GM18517 (cell line): ENCODE measurements around the gene CD69.
"Not testable (repeated sequence)": the region's sequence is repeated elsewhere in the genome, so short reads cannot be mapped to it uniquely, and the experiment has no call there.

Experiments used
- ATAC-seq: cut with Tn5 transposase; IDR thresholded peaks from one replicate; pipeline ENCODE4 v1.9.1; 2021; ENCODE audit warnings: mild to moderate bottlenecking, moderate library complexity; ENCODE audit not compliant: unreplicated experiment

The CD69 gene

DNA sequence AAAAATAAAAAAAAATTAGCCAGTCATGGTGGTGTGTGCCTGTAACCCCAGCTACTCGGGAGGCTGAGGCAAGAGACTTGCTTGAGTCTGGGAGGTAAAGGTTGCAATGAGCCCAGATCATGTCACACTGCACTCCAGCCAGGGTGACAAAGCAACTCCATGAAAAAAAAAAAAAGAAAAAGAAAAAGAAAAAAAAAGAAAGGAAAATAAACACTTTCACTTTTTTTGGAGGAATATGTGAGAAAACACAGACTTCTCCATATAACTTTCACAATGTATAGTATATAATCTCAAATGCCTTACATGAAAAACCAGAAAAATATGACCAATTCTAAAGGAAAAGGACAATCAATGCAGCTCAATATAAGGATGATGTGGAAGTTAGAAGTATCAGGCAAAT, 36.7 kb downstream of the CD69 start:
- ATAC-seq, result no peak

DNA sequence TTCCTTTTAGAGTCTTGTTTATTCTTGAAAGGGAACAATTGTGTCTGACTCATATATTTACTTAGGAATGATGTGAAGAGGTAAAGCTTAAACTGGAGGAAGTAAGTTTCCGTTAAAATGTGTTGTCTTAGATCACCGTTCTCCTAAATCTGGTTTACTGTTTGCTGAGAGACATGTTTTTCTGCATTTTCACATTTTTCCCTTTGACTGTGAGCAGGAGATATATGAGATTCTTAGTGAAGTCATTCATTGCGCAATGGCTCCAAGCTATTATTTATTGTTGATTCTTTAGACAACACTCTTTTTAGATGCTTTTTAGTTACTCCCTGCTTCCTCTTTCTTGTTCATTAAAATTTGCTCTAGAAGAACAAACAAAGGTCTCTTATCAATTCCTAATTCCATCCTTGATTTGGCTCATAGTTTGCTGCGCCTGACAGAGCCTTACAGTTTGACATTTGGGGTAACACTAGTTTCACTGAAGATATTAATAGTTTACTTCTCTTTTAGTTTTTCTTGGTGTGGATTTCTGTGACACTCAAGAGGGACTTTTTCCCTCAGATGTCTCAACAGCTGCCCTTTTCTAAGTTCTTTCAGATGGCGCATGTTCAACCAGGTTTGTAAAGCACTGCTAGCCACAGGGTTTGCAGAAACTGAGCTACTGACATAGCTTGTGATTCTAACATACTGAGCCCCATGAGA, 39.2 kb downstream of the CD69 start:
- peak; percentile 61 for ATAC-seq

DNA sequence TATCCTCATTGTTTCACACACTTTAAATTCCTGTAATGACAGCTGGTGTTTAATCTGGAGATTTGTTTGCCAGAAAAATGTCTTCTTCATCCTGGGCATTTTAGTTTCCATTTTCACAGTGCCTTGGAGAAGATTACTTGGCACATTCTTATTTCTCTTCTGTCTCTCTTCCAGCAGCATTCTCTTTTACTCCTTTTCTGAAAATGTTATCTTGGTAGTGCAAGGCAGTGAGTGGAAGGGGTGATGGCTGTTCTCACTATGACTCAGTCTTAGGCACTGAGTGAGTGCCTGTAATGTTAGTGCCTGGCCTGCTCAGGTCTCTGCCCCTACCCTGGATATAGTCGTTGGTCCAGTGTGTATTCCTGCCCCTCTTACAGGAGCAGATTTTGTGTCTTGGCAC, 40.9 kb downstream of the CD69 start:
- ATAC-seq, result no peak

DNA sequence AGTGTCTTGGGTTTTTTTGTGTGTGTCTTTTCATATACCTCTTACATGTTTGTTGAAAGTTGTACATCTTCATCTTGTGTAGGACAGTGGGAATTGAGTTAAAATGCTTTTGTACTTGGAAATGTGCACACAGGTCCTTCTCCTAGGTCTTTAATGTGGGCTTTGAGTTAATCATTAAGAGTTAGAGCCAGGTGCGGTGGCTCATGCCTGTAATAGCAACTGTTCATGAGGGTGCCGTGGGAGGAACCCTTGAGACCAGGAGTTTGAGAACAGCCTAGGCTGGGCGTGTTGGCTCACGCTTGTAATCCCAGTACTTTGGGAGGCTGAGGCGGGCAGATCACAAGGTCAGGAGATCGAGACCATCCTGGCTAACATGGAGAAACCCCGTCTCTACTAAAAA, 41.7 kb downstream of the CD69 start:
- no peak for ATAC-seq

DNA sequence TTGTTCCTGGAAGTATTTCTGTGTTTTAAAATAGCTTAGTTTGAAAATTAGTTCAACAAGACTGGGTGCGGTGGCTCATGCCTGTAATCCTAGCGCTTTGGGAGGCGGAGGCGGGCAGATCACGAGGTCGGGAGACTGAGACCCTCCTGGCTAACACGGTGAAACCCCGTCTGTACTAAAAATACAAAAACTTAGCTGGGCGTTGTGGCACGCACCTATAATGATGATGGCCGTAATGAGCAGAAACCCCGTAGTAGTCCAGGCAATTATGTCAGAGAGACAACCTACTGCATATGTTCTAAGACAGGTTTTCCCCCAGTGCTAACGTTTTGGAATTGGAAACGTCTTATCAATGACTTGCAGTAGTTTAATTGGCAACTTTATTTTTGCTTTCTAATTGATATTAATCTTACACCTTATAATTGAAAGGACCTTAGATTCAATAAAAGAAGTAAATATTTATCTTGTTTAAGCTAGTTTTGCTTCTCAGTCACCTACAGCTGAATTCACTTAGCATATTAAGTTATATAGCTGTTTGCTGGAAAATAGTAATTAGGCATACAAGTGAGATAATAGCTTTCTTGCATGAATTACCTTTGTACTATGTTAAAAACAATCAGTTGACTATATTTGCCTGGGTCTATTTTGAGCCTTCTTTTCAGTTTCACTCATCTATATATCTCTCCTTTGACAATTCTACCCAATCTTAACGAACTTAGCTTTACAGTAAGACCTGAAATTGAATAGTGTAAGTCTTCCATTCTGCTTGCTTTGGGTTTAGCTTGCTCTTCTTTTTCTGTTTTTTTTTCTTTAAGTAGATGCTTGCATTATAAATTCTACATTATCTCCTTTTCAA, 43.4 kb downstream of the CD69 start:
- ATAC-seq, result no peak

DNA sequence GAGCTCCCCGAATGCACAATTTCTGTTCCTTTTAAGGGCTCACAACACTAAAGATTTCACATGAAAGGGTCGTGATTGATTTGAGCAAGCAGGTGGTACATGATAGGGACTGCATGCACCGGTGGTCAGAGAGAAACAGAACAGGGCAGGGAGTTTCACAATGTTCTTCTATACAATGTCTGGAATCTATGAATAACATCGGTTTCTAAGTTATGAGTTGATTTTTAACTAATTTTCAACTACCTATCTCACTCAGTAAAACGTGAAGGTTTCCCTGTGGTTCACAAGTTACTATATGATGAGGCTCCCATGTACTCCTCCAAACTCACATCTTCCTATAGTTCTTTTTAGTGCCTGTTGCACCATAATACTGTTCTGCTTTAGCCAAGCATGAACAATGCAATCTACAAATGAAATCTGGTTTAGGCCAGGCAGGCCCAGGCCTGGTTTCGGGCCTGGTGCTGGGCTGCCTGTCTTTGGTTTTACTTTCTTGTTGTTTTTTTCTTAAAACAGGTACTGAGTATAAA, 47.6 kb downstream of the CD69 start:
- peak; percentile 74 for ATAC-seq

DNA sequence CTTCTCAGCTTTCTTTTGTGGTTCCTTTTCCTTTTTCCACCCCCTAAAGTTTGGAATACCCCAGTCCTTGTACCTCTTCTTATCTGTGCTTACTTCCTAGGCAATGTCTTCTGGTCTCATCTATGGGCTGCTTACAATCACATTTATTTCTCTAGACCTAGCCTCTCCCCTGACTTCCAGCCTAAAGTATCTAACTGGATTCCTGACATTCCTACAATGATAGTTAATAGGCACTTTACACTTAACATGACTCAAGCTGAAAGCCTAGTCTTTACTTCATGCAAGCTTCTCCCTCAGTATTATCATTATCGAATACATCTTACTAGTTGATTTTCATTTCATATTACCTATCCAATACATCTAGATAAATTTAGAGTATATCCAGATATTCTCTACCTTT, 49.0 kb downstream of the CD69 start:
- no peak for ATAC-seq

DNA sequence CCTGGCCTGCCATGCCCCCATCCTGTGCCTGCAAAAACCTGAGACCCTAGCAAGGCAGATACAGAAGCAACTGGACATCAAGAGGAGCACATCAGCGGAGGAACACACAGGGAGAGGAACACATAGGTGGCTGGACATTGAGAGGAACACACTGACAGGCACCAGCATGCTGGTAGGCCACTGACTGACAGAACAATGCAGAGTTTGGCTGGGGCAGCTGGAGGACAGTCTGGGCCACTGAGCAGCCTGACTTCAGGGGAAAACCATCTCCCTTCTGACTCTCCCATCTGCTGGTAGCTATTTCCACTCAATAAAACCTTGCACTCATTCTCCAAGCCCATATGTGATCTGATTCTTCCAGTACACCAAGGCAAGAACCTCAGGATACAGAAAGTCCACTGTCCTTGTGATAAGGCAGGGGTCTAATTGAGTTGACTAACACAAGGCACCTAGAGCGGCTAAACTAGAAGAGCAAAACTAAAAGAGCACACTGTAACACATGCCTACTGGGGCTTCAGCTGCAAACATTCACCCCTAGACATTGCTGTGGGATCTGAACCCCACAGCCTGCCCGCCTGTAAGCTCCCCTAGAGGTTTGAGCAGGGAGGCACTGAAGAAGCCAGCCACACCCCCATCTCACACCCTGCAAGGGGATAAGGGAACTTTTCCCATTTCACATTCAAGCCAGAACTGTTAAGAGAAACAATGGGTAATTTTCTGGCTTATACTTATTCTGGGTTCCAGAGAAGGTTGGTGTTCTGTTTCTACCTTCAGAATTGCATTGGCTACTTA, 49.9 kb downstream of the CD69 start:
- no peak for ATAC-seq

DNA sequence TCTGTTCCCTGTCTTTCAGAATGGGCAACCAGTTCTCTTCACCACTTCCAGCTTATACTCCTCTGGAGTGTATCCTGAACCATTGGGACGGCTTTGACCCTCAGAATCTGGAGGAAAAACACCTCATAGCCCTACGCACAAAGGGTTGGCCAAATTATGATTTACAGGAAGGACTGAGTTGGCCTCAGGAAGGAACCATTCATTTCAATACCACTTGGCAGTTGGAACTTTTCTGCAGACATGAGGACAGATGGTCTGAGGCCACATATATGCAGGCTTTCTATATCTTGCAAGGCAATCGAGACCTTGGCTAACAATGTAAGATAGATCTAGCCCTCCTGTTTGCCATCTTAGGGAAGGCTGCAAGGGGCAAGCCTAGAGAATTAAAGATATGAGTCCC, 51.8 kb downstream of the CD69 start:
- ATAC-seq, result no peak

DNA sequence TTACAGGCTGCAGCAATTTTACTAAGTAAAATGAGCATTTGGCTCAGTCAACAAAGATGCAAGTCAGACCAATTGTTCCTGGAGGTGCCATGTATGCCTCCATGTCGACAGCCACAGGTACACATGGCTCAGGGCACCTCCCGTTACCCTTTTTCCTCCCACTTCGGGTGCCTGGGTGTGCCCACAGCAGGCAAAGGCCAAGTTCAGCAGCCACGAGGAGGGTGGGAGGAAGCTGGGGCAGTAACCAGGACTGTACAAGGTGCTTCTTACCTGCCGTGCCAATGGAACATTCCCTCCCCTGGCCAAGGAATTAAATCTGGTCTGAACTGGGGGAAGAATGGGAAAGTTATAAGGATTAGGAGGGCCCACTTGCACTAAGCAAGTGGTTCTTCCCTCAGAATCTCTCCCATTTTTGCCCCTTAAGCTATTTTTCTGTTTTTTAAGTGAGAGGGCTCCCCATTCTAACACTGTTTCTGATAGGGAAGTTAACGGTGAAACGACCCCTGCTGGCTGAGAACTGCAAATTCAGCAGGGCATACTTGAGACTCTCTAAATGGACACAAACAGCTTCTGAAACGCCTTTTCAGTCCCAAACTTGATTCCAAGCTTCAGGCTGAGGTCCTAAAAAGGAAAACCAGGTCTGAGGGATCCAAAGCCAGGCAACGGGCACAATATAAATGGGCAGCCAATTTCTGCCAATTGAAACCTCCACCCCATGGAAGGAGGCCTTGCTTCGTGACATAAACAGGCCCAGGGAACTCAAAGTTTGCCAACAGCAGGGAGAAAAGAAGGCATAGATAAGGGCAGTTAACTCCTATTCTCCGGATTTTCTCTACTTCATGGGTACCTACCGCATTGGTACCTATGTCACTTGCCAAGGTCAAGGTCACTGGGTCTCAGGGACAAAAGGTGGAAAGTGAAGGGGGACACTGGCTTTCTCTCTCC, 52.6 kb downstream of the CD69 start:
- ATAC-seq, result no peak

DNA sequence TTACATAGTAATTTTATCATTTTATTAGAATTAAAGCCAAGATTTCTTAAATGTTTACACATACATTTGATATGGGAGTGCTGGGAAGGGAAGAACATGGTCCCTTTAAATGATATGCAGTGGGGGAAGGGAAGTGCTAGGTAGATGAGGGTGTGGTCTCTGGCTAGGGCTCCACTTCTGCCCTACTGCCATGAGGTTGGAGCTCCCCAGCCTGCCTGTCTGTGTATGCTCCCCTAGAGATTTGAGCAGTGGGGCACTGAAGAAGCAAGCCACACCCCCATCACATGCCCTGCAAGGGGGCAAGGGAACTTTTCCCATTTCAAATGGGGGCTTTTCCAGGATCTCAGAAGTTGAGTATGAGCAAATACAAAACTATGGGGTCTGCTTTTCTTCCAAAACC, 53.3 kb downstream of the CD69 start:
- ATAC-seq, result no peak

DNA sequence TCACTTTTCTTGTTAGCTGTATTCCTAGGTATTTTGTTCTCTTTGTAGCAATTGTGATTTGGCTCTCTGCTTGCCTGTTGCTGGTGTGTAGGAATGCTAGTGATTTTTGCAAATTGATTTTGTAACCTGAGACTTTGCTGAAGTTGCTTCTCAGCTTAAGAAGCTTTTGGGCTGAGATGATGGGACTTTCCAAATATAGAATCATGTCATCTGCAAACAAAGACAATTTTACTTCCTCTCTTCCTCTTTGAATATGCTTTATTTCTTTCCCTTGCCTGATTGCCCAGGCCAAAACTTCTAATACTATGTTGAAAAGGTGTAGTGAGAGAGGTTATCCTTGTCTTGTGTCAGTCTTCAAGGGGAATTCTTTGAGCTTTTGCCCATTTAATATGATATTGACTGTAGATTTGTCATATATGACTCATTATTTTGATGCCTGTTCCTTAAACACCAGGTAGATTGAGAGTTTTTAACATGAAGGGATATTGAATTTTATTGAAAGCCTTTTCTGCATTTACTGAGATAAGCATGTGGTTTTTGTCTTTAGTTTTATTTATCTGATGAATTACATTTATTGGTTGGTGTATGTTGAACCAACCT, 54.5 kb downstream of the CD69 start:
- ATAC-seq, result no peak

DNA sequence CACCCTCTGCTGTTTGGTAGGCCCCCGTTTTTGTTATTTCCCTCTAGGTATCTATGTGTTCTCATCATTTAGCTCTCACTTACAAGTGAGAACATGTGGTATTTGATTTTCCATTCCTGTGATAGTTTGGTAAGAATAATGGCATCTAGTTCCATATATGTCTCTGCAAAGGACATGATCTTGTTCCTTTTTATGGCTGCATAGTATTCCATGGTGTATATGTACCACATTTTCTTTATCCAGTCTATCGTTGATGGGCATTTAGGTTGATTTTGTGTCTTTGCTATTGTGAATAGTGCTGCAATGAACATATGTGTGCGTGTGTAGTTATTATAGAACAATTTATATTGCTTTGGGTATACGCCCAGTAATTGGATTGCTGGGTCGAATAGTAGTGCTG, 56.1 kb downstream of the CD69 start:
- ATAC-seq, result not testable (repeated sequence)
